GM23338 (cell line): ENCODE results near the gene GDPD5. TPM values are rescaled to one million over a fixed set of nuclear protein-coding genes. Genes with fewer than 3 reads are reported as not detected.

Experiments used
- ATAC-seq: fragments of 200-7000 bp; cut with Tn5 transposase; 3 replicates; pipeline ENCODE4 v1.9.1; 2020
- DNase-seq: peaks from one replicate; pipeline ENCODE4 v3.0.0-alpha.2; 2015; ENCODE audit warnings: low spot score
- H2AFZ ChIP-seq: fragments of 200-600 bp; sonication (generic); 2 replicates; pipeline ENCODE4 v1.8.0; 2016; ENCODE audit warnings: antibody characterized with exemption, mild to moderate bottlenecking, moderate library complexity
- H3F3A ChIP-seq: fragments of 200-600 bp; sonication (generic); replicated peaks from 2 replicates; pipeline ENCODE4 v1.8.0; 2017; ENCODE audit warnings: antibody characterized with exemption, mixed run types, low read depth
- H3K27ac ChIP-seq: fragments of 200-600 bp; sonication (generic); 2 replicates; pipeline ENCODE4 v1.6.1; 2016; ENCODE audit warnings: low read depth
- H3K27me3 ChIP-seq: fragments of 200-600 bp; sonication (generic); 2 replicates; pipeline ENCODE4 v1.8.0; 2016; ENCODE audit warnings: mild to moderate bottlenecking, mixed run types, moderate library complexity; ENCODE audit not compliant: insufficient read depth
- H3K36me3 ChIP-seq: fragments of 200-600 bp; sonication (generic); 2 replicates; pipeline ENCODE4 v1.8.0; 2016; ENCODE audit warnings: mild to moderate bottlenecking; ENCODE audit not compliant: insufficient read depth
- H3K4me1 ChIP-seq: fragments of 200-600 bp; sonication (generic); 2 replicates; pipeline ENCODE4 v1.8.0; 2016; ENCODE audit warnings: mild to moderate bottlenecking, moderate library complexity; ENCODE audit not compliant: insufficient read depth
- H3K4me2 ChIP-seq: fragments of 200-600 bp; sonication (generic); 2 replicates; pipeline ENCODE4 v1.7.1; 2017; ENCODE audit warnings: mixed run types
- H3K4me3 ChIP-seq: fragments of 200-600 bp; sonication (generic); 2 replicates; pipeline ENCODE4 v1.6.1; 2016; ENCODE audit warnings: mixed run types
- H3K79me2 ChIP-seq: fragments of 200-600 bp; sonication (generic); replicated peaks from 2 replicates; pipeline ENCODE4 v1.8.0; 2017; ENCODE audit warnings: mild to moderate bottlenecking; ENCODE audit not compliant: insufficient read depth
- H3K9me2 ChIP-seq: fragments of 200-600 bp; sonication (generic); 2 replicates; pipeline ENCODE4 v1.8.0; 2017; ENCODE audit not compliant: insufficient read depth
- H4K20me1 ChIP-seq: fragments of 200-600 bp; sonication (generic); replicated peaks from 2 replicates; pipeline ENCODE4 v1.8.0; 2017; ENCODE audit warnings: mild to moderate bottlenecking; ENCODE audit not compliant: insufficient read depth
- H3K27ac Mint-ChIP-seq: 2 replicates; pipeline ENCODE4 v1.8.0; 2020; ENCODE audit warnings: inconsistent platforms, mild to moderate bottlenecking, moderate library complexity, mixed read lengths
- H3K27me3 Mint-ChIP-seq: 3 replicates; pipeline ENCODE4 v1.8.0; 2022; ENCODE audit warnings: low read depth, mild to moderate bottlenecking, moderate library complexity, mixed read lengths, inconsistent platforms; ENCODE audit not compliant: insufficient read depth, poor library complexity
- H3K36me3 Mint-ChIP-seq: 3 replicates; pipeline ENCODE4 v1.8.0; 2021; ENCODE audit warnings: low read depth, mild to moderate bottlenecking, inconsistent platforms, moderate library complexity, mixed read lengths
- H3K4me1 Mint-ChIP-seq: 3 replicates; pipeline ENCODE4 v1.8.0; 2020; ENCODE audit warnings: mild to moderate bottlenecking, inconsistent platforms, mixed read lengths
- H3K4me3 Mint-ChIP-seq: 3 replicates; pipeline ENCODE4 v1.8.0; 2021; ENCODE audit warnings: moderate library complexity, mild to moderate bottlenecking, inconsistent platforms, mixed read lengths
- H3K9me3 Mint-ChIP-seq: 3 replicates; pipeline ENCODE4 v1.8.0; 2020; ENCODE audit warnings: moderate library complexity, mild to moderate bottlenecking, inconsistent platforms, mixed read lengths
- CREB1 ChIP-seq: fragments of 250-450 bp; sonication (Bioruptor Pico); IDR thresholded peaks from 2 replicates; pipeline ENCODE4 v1.5.0; 2020; ENCODE audit warnings: low read depth, mild to moderate bottlenecking, moderate library complexity
- CTCF ChIP-seq, 2 experiments: fragments of 200-600 bp in 1 of 2; sonication (generic) in 1 of 2; conservative IDR thresholded peaks; 2 replicates each; pipeline versions ENCODE4 v1.5.1 to v1.6.1; 2016 to 2017; ENCODE audit warnings: antibody characterized with exemption in 2 of 2, low read depth in 2 of 2, mild to moderate bottlenecking in 2 of 2, moderate library complexity in 1 of 2
- EZH2 ChIP-seq: fragments of 200-600 bp; sonication (generic); IDR thresholded peaks from one replicate; pipeline ENCODE4 v1.8.0; 2017; ENCODE audit warnings: antibody characterized with exemption, mild to moderate bottlenecking, low read depth; ENCODE audit not compliant: unreplicated experiment
- EZH2phosphoT487 ChIP-seq: fragments of 200-600 bp; sonication (generic); IDR thresholded peaks from one replicate; pipeline ENCODE4 v1.8.1; 2018; ENCODE audit warnings: antibody characterized with exemption; ENCODE audit not compliant: unreplicated experiment
- JUNB ChIP-seq: IDR thresholded peaks from one replicate; pipeline ENCODE4 v1.6.1; 2016; ENCODE audit warnings: antibody characterized with exemption; ENCODE audit not compliant: unreplicated experiment
- NANOG ChIP-seq: IDR thresholded peaks from 2 replicates; pipeline ENCODE4 v1.6.1; 2016; ENCODE audit warnings: antibody characterized with exemption, borderline replicate concordance
- POLR2AphosphoS5 ChIP-seq: IDR thresholded peaks from 2 replicates; pipeline ENCODE4 v1.6.1; 2016; ENCODE audit warnings: antibody characterized with exemption, low read depth
- REST ChIP-seq: IDR thresholded peaks from one replicate; pipeline ENCODE4 v1.6.1; 2018; ENCODE audit warnings: antibody characterized with exemption; ENCODE audit not compliant: unreplicated experiment
- STAT1 ChIP-seq: IDR thresholded peaks from one replicate; pipeline ENCODE4 v1.6.1; 2016; ENCODE audit warnings: antibody characterized with exemption; ENCODE audit not compliant: unreplicated experiment
- ZNF114 ChIP-seq: fragments of 250-450 bp; sonication (Bioruptor Pico); IDR thresholded peaks from 2 replicates; pipeline ENCODE4 v1.5.0; 2020; ENCODE audit warnings: mild to moderate bottlenecking, moderate library complexity
- ZNF331 ChIP-seq: fragments of 250-450 bp; sonication (Bioruptor Pico); IDR thresholded peaks from 2 replicates; pipeline ENCODE4 v1.5.0; 2020; ENCODE audit warnings: low read depth, mild to moderate bottlenecking, moderate library complexity
- ZNF462 ChIP-seq: fragments of 250-450 bp; sonication (Bioruptor Pico); IDR thresholded peaks from 2 replicates; pipeline ENCODE4 v1.5.0; 2020; ENCODE audit warnings: mild to moderate bottlenecking, moderate library complexity
- polyA plus RNA-seq: library from polyadenylated mRNA; unstranded; fragments of >200 nt; fragmentation: Nextera tagmentation; extraction: Ambion mirVana; gene quantifications from 2 replicates; pipeline ENCODE4 v1.2.1, GENCODE V29; 2016
- total RNA-seq: library from RNA; depleted of rRNA; stranded (reverse); fragments of >200 nt; shearing (Covaris generic); gene quantifications from 2 replicates; pipeline ENCODE4 v1.2.3, GENCODE V29; 2014
- TF ChIP-seq, protein P1 (sequence below): IDR thresholded peaks from 2 replicates; pipeline ENCODE4 v1.6.1; 2016; ENCODE audit warnings: antibody characterized with exemption

The GDPD5 gene
- total and polyA plus RNA-seq, 2 experiments from 2014 or later = 1.6 to 4.9 TPM

DNA sequence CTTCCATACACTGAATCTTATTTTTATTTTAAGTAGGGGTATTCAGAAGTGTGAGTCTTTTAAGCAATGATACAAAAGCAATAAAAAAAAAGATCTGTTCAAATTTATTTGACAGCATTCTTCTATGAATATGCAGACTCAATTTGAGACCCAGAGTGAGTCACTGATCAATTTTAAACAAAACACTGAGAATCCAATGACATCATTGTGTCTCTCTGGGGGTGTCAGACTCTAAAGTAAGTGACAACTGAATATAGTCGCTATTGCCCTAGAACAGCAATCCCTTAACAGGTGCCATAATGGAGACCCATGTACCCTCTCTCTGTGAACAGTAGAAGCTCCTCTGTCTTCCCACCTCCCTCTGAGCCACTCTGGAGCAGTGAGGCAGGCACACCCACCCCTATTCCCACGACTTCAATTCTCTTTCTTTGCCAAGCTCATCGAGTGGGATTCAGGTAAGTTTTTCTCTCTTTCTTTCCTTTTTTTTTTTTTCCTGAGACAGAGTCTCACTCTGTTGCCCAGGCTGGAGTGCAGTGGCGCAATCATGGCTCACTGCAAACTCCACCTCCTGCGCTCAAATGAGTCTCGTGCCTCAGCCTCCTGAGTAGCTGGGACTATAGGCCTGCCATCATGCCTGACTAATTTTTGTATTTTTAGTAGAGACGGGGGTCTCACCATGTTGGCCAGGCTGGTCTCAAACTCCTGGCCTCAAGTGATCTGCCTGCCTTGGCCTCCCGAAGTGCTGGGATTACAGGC, 131.5 kb downstream of the GDPD5 start:
- DNase-seq (no peak), ATAC-seq (no peak)
- peaks cover under 1% of the 10 kb centered on the region for H3K36me3 Mint-ChIP-seq
- no peaks in the 10 kb centered on the region; the same call in 2 of the 3 replicates for H3K9me3 Mint-ChIP-seq
- H3K4me1 Mint-ChIP-seq = peaks cover 2% of the 10 kb centered on the region; the same call in 1 of the 3 replicates
- H3K4me3 Mint-ChIP-seq = no peak overlapping the region
- H3K27me3 Mint-ChIP-seq = peaks cover 5% of the 10 kb centered on the region
- Histone ChIP-seq H3K27ac (no peak overlapping the region), H4K20me1 (no peaks in the 10 kb centered on the region), H3K36me3 (no peaks in the 10 kb centered on the region), H3K27me3 (no peaks in the 10 kb centered on the region), H3F3A (no peaks in the 10 kb centered on the region), H3K9me2 (no peaks in the 10 kb centered on the region), H3K4me2 (no peak overlapping the region), H3K4me1 (no peaks in the 10 kb centered on the region), H3K4me3 (no peak overlapping the region), H3K79me2 (no peaks in the 10 kb centered on the region), H2AFZ (no peak overlapping the region)
- no peak overlapping the region for H3K27ac Mint-ChIP-seq
- TF ChIP-seq NANOG (no peak), EZH2phosphoT487 (no peak), REST (no peak), ZNF331 (no peak), ZNF114 (no peak), EZH2 (no peak), JUNB (no peak), CREB1 (CRISPR knock-in tag) (no peak), STAT1 (no peak), CTCF (conservative IDR thresholded peaks at IDR 0.05; ENCODE audit: low read depth in 2 of 2) (no peak), POLR2AphosphoS5 (no peak), ZNF462 (CRISPR knock-in tag) (no peak)
- TF ChIP-seq, protein P1, sequence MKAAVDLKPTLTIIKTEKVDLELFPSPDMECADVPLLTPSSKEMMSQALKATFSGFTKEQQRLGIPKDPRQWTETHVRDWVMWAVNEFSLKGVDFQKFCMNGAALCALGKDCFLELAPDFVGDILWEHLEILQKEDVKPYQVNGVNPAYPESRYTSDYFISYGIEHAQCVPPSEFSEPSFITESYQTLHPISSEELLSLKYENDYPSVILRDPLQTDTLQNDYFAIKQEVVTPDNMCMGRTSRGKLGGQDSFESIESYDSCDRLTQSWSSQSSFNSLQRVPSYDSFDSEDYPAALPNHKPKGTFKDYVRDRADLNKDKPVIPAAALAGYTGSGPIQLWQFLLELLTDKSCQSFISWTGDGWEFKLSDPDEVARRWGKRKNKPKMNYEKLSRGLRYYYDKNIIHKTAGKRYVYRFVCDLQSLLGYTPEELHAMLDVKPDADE = no peak
